HEK293 (cell line): ENCODE measurements around the gene LRRC34.

Source experiments
- CTCF ChIA-PET: fragments of 350-600 bp; formaldehyde crosslinking; extraction: SDS; loops from one replicate; lab custom pipeline; 2021; ENCODE audit warnings: antibody characterized with exemption; lab: Yijun Ruan, JAX
- POLR2A ChIA-PET: fragments of 300-600 bp; formaldehyde crosslinking; extraction: SDS; loops from one replicate; lab custom pipeline; 2020; ENCODE audit warnings: antibody characterized with exemption, inconsistent platforms; lab: Yijun Ruan, JAX
- H3K27ac ChIP-seq: fragments of 200-500 bp; sonication (Bioruptor generic); 2 replicates; pipeline ENCODE4 v1.5.1; 2014; ENCODE audit warnings: low read depth, low read length, control low read depth, inconsistent platforms; ENCODE audit errors: extremely low read depth
- H3K36me3 ChIP-seq, 2 experiments: fragments of 200-500 bp in 1 of 2; sonication (Bioruptor generic) in 1 of 2; 1 replicate in 1 of 2; 2 replicates in 1 of 2; pipeline ENCODE4 v1.5.1; 2014 to 2017; ENCODE audit warnings: inconsistent platforms in 2 of 2, low read length in 2 of 2; ENCODE audit not compliant: control insufficient read depth in 2 of 2, insufficient read depth in 1 of 2
- H3K4me1 ChIP-seq: fragments of 200-500 bp; sonication (Bioruptor generic); 2 replicates; pipeline ENCODE4 v1.5.1; 2014; ENCODE audit warnings: mild to moderate bottlenecking, low read length, inconsistent platforms; ENCODE audit not compliant: control insufficient read depth, insufficient read depth
- H3K4me3 ChIP-seq: 2 replicates; pipeline ENCODE4 v1.5.1; 2011; ENCODE audit warnings: low read depth, mild to moderate bottlenecking, control low read depth, low read length, moderate library complexity
- H3K9me3 ChIP-seq: fragments of 200-500 bp; sonication (Bioruptor generic); 2 replicates; pipeline ENCODE4 v1.5.1; 2014; ENCODE audit warnings: low read depth, low read length, inconsistent platforms; ENCODE audit not compliant: control insufficient read depth, insufficient read depth
- KLF9 ChIP-seq: fragments of 450-650 bp; formaldehyde crosslinking; IDR thresholded peaks from 2 replicates; pipeline ENCODE4 v1.5.1; 2016; ENCODE audit warnings: missing biosample characterization, missing genetic modification characterization, low read depth
- OVOL3 ChIP-seq: fragments of 450-650 bp; formaldehyde crosslinking; IDR thresholded peaks from 2 replicates; pipeline ENCODE4 v1.5.1; 2016; ENCODE audit warnings: missing biosample characterization, missing genetic modification characterization
- SCRT2 ChIP-seq: fragments of 450-650 bp; formaldehyde crosslinking; IDR thresholded peaks from 2 replicates; pipeline ENCODE4 v1.5.1; 2016; ENCODE audit warnings: missing biosample characterization, missing genetic modification characterization
- WT1 ChIP-seq: fragments of 450-650 bp; formaldehyde crosslinking; IDR thresholded peaks from 2 replicates; pipeline ENCODE4 v1.5.1; 2016; ENCODE audit warnings: missing biosample characterization, missing genetic modification characterization
- ZBTB26 ChIP-seq: fragments of 450-650 bp; formaldehyde crosslinking; optimal IDR thresholded peaks from 2 replicates; pipeline ENCODE3; 2016; ENCODE audit warnings: missing biosample characterization, mild to moderate bottlenecking, missing genetic modification characterization
- ZNF132 ChIP-seq: fragments of 450-650 bp; formaldehyde crosslinking; IDR thresholded peaks from 2 replicates; pipeline ENCODE4 v1.5.1; 2017; ENCODE audit warnings: missing biosample characterization, missing genetic modification characterization, borderline replicate concordance
- ZNF138 ChIP-seq: fragments of 450-650 bp; formaldehyde crosslinking; IDR thresholded peaks from 2 replicates; pipeline ENCODE4 v1.5.1; 2016; ENCODE audit warnings: missing biosample characterization, missing genetic modification characterization, borderline replicate concordance
- ZNF202 ChIP-seq: fragments of 450-650 bp; formaldehyde crosslinking; IDR thresholded peaks from 2 replicates; pipeline ENCODE4 v1.5.1; 2016; ENCODE audit warnings: missing biosample characterization, missing genetic modification characterization, borderline replicate concordance
- ZNF266 ChIP-seq: fragments of 450-650 bp; formaldehyde crosslinking; IDR thresholded peaks from 2 replicates; pipeline ENCODE4 v1.5.1; 2016; ENCODE audit warnings: missing biosample characterization, missing genetic modification characterization, low read depth
- ZNF274 ChIP-seq, 2 experiments: fragments of 200-500 bp in 1 of 2; fragments of 450-650 bp in 1 of 2; sonication (Bioruptor generic) in 1 of 2; formaldehyde crosslinking in 1 of 2; IDR thresholded peaks; 2 replicates each; pipeline versions ENCODE4 v1.5.1 to v1.6.1; 2014 to 2016; ENCODE audit warnings: borderline replicate concordance in 1 of 2, inconsistent platforms in 1 of 2, low read length in 1 of 2, missing biosample characterization in 1 of 2, missing genetic modification characterization in 1 of 2
- ZNF391 ChIP-seq: fragments of 450-650 bp; formaldehyde crosslinking; IDR thresholded peaks from 2 replicates; pipeline ENCODE4 v1.5.1; 2016; ENCODE audit warnings: low read depth, missing biosample characterization, missing genetic modification characterization, borderline replicate concordance
- ZNF404 ChIP-seq: fragments of 450-650 bp; formaldehyde crosslinking; IDR thresholded peaks from 2 replicates; pipeline ENCODE4 v1.5.1; 2017; ENCODE audit warnings: missing biosample characterization, missing genetic modification characterization
- ZNF530 ChIP-seq: fragments of 450-650 bp; formaldehyde crosslinking; IDR thresholded peaks from 2 replicates; pipeline ENCODE4 v1.5.1; 2016; ENCODE audit warnings: low read depth, missing biosample characterization, missing genetic modification characterization
- ZNF544 ChIP-seq: fragments of 450-650 bp; formaldehyde crosslinking; IDR thresholded peaks from 2 replicates; pipeline ENCODE4 v1.5.0; 2017; ENCODE audit warnings: missing biosample characterization, missing genetic modification characterization
- ZNF561 ChIP-seq: fragments of 450-650 bp; IDR thresholded peaks from 2 replicates; pipeline ENCODE4 v1.5.1; 2018; ENCODE audit warnings: missing biosample characterization, missing genetic modification characterization, borderline replicate concordance
- ZNF629 ChIP-seq: fragments of 450-650 bp; formaldehyde crosslinking; IDR thresholded peaks from 2 replicates; pipeline ENCODE4 v1.5.1; 2017; ENCODE audit warnings: missing biosample characterization, missing genetic modification characterization
- ZNF670 ChIP-seq: fragments of 450-650 bp; formaldehyde crosslinking; IDR thresholded peaks from 2 replicates; pipeline ENCODE4 v1.5.1; 2016; ENCODE audit warnings: missing biosample characterization, missing genetic modification characterization, low read depth
- ZNF747 ChIP-seq: fragments of 450-650 bp; formaldehyde crosslinking; IDR thresholded peaks from 2 replicates; pipeline ENCODE4 v1.5.1; 2016; ENCODE audit warnings: missing biosample characterization, missing genetic modification characterization
- ZNF792 ChIP-seq: fragments of 450-650 bp; formaldehyde crosslinking; IDR thresholded peaks from 2 replicates; pipeline ENCODE4 v1.5.1; 2016; ENCODE audit warnings: missing biosample characterization, missing genetic modification characterization
- TF ChIP-seq, protein P1 (sequence below): fragments of 450-650 bp; IDR thresholded peaks from 2 replicates; pipeline ENCODE4 v1.5.1; 2018; ENCODE audit warnings: missing biosample characterization, missing genetic modification characterization
- TF ChIP-seq, protein P2 (sequence below): fragments of 450-650 bp; formaldehyde crosslinking; IDR thresholded peaks from 2 replicates; pipeline ENCODE4 v1.5.1; 2016; ENCODE audit warnings: missing biosample characterization, missing genetic modification characterization
- TF ChIP-seq, protein P3 (sequence below): fragments of 450-650 bp; formaldehyde crosslinking; IDR thresholded peaks from 2 replicates; pipeline ENCODE4 v1.5.1; 2016; ENCODE audit warnings: missing biosample characterization, missing genetic modification characterization, low read depth
- TF ChIP-seq, protein P4 (sequence below): fragments of 450-650 bp; formaldehyde crosslinking; IDR thresholded peaks from 2 replicates; pipeline ENCODE4 v1.5.1; 2016; ENCODE audit warnings: missing biosample characterization, missing genetic modification characterization

LRRC34 gene

GRCh38 chr3:169754711-169755110 lies 58.0 kb downstream of the LRRC34 start (continued):
- TF ChIP-seq, protein P1, sequence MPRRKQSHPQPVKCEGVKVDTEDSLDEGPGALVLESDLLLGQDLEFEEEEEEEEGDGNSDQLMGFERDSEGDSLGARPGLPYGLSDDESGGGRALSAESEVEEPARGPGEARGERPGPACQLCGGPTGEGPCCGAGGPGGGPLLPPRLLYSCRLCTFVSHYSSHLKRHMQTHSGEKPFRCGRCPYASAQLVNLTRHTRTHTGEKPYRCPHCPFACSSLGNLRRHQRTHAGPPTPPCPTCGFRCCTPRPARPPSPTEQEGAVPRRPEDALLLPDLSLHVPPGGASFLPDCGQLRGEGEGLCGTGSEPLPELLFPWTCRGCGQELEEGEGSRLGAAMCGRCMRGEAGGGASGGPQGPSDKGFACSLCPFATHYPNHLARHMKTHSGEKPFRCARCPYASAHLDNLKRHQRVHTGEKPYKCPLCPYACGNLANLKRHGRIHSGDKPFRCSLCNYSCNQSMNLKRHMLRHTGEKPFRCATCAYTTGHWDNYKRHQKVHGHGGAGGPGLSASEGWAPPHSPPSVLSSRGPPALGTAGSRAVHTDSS (tag by site-specific recombination), result no peak
- TF ChIP-seq ZNF670, result no peak
- TF ChIP-seq, protein P2, sequence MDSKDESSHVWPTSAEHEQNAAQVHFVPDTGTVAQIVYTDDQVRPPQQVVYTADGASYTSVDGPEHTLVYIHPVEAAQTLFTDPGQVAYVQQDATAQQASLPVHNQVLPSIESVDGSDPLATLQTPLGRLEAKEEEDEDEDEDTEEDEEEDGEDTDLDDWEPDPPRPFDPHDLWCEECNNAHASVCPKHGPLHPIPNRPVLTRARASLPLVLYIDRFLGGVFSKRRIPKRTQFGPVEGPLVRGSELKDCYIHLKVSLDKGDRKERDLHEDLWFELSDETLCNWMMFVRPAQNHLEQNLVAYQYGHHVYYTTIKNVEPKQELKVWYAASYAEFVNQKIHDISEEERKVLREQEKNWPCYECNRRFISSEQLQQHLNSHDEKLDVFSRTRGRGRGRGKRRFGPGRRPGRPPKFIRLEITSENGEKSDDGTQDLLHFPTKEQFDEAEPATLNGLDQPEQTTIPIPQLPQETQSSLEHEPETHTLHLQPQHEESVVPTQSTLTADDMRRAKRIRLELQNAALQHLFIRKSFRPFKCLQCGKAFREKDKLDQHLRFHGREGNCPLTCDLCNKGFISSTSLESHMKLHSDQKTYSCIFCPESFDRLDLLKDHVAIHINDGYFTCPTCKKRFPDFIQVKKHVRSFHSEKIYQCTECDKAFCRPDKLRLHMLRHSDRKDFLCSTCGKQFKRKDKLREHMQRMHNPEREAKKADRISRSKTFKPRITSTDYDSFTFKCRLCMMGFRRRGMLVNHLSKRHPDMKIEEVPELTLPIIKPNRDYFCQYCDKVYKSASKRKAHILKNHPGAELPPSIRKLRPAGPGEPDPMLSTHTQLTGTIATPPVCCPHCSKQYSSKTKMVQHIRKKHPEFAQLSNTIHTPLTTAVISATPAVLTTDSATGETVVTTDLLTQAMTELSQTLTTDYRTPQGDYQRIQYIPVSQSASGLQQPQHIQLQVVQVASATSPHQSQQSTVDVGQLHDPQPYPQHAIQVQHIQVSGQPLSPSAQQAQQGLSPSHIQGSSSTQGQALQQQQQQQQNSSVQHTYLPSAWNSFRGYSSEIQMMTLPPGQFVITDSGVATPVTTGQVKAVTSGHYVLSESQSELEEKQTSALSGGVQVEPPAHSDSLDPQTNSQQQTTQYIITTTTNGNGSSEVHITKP (tag by site-specific recombination), result no peak

DNA sequence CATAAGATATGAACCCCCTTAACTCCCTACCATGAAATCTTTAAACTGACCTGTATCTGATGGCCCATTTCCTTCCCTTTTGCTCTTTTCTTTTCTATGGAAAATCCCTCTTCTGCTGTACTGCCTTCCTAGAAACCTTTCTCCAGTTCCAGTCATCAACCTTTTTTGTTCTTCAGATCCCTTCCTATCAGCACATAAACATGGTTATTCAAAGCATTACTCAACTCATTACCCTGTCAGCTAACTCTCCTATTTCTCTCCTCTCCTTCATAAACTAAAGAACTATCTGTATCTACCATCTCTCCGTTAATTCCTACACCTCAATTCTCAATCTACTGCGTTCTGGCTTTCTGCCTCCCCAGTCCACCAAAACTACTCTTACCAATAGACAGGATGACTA lies 60.8 kb downstream of the LRRC34 start:
- TF ChIP-seq ZNF544 (tag by site-specific recombination) (no peak), ZNF792 (tag by site-specific recombination) (no peak), ZNF132 (tag by site-specific recombination) (no peak), ZNF629 (no peak), SCRT2 (tag by site-specific recombination) (no peak), ZNF747 (tag by site-specific recombination) (no peak), ZNF530 (tag by site-specific recombination) (no peak), ZNF561 (tag by site-specific recombination) (no peak)
- TF ChIP-seq, protein P1 (tag by site-specific recombination), result no peak
- TF ChIP-seq, protein P3, sequence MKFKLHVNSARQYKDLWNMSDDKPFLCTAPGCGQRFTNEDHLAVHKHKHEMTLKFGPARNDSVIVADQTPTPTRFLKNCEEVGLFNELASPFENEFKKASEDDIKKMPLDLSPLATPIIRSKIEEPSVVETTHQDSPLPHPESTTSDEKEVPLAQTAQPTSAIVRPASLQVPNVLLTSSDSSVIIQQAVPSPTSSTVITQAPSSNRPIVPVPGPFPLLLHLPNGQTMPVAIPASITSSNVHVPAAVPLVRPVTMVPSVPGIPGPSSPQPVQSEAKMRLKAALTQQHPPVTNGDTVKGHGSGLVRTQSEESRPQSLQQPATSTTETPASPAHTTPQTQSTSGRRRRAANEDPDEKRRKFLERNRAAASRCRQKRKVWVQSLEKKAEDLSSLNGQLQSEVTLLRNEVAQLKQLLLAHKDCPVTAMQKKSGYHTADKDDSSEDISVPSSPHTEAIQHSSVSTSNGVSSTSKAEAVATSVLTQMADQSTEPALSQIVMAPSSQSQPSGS (tag by site-specific recombination), result no peak
- TF ChIP-seq, protein P4, sequence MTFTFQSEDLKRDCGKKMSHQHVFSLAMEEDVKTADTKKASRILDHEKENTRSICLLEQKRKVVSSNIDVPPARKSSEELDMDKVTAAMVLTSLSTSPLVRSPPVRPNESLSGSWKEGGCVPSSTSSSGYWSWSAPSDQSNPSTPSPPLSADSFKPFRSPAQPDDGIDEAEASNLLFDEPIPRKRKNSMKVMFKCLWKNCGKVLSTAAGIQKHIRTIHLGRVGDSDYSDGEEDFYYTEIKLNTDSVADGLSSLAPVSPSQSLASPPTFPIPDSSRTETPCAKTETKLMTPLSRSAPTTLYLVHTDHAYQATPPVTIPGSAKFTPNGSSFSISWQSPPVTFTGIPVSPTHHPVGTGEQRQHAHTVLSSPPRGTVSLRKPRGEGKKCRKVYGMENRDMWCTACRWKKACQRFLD (tag by site-specific recombination), result no peak
- POLR2A ChIA-PET, result no interaction called here
- Histone ChIP-seq H3K4me1 (no peaks in the 10 kb centered on the region), H3K27ac (no peak overlapping the region), H3K9me3 (no peaks in the 10 kb centered on the region), H3K36me3 (no peaks in the 10 kb centered on the region), H3K4me3 (no peak overlapping the region)
- CTCF ChIA-PET, result no interaction called here

- POLR2A ChIA-PET, result no interaction called here
- H3K9me3 ChIP-seq, result no peaks in the 10 kb centered on the region
- no peaks in the 10 kb centered on the region for H3K36me3 ChIP-seq
- H3K4me3 ChIP-seq, result no peak overlapping the region
- no peaks in the 10 kb centered on the region for H3K4me1 ChIP-seq
- CTCF ChIA-PET, result no interaction called here
- H3K27ac ChIP-seq, result no peak overlapping the region
- TF ChIP-seq ZNF132 (tag by site-specific recombination), result no peak
- TF ChIP-seq ZNF266 (tag by site-specific recombination), result no peak
- TF ChIP-seq ZBTB26, result no peak
- TF ChIP-seq OVOL3 (tag by site-specific recombination), result no peak
- TF ChIP-seq ZNF391 (tag by site-specific recombination), result no peak
- no peak for TF ChIP-seq ZNF202 (tag by site-specific recombination)
- TF ChIP-seq ZNF138 (tag by site-specific recombination), result no peak
- no peak for TF ChIP-seq WT1
- no peak for TF ChIP-seq KLF9 (tag by site-specific recombination)
- TF ChIP-seq ZNF404, result no peak
- TF ChIP-seq ZNF274 (IDR thresholded peaks at IDR 0.05; ENCODE audit: low read length), result no peak
- no peak for TF ChIP-seq ZNF274 (tag by site-specific recombination; IDR thresholded peaks at IDR 0.05; ENCODE audit: borderline replicate concordance)
Observed at GRCh38 chr3:169750665-169751064, 62.0 kb downstream of the LRRC34 start.
